Hepatocyte (in vitro differentiated cells): Measurements from ENCODE around the gene TMED10. TPM values are rescaled to one million over a fixed set of nuclear protein-coding genes. Genes with fewer than 3 reads are reported as not detected.

Source experiments
- DNase-seq: peaks from one replicate; pipeline ENCODE4 v3.0.0-alpha.2; 2016; ENCODE audit warnings: low spot score
- H2AFZ ChIP-seq: fragments of 200-600 bp; sonication (generic); 2 replicates; pipeline ENCODE4 v1.6.0; 2016; ENCODE audit warnings: antibody characterized with exemption, mild to moderate bottlenecking
- H3K27ac ChIP-seq: fragments of 200-600 bp; sonication (generic); 2 replicates; pipeline ENCODE4 v1.5.1; 2016; ENCODE audit warnings: mild to moderate bottlenecking
- H3K27me3 ChIP-seq: fragments of 200-600 bp; sonication (generic); 2 replicates; pipeline ENCODE4 v1.6.1; 2016
- H3K36me3 ChIP-seq: fragments of 200-600 bp; sonication (generic); replicated peaks from 2 replicates; pipeline ENCODE4 v1.5.1; 2016; ENCODE audit warnings: low read depth; ENCODE audit not compliant: insufficient read depth
- H3K4me1 ChIP-seq: fragments of 200-600 bp; sonication (generic); 2 replicates; pipeline ENCODE4 v1.5.1; 2016; ENCODE audit warnings: mild to moderate bottlenecking, moderate library complexity; ENCODE audit not compliant: insufficient read depth
- H3K4me2 ChIP-seq: fragments of 200-600 bp; sonication (generic); 2 replicates; pipeline ENCODE4 v1.6.0; 2016
- H3K4me3 ChIP-seq: fragments of 200-600 bp; sonication (generic); 2 replicates; pipeline ENCODE4 v1.5.1; 2016; ENCODE audit warnings: mild to moderate bottlenecking
- H3K79me2 ChIP-seq: fragments of 200-600 bp; sonication (generic); 2 replicates; pipeline ENCODE4 v1.6.0; 2017; ENCODE audit warnings: mild to moderate bottlenecking
- H3K9me2 ChIP-seq: fragments of 200-600 bp; sonication (generic); replicated peaks from 2 replicates; pipeline ENCODE4 v1.6.0; 2017; ENCODE audit warnings: mild to moderate bottlenecking; ENCODE audit not compliant: insufficient read depth
- H3K9me3 ChIP-seq: fragments of 200-600 bp; sonication (generic); 2 replicates; pipeline ENCODE4 v1.5.1; 2016; ENCODE audit warnings: low read depth, mild to moderate bottlenecking
- H4K20me1 ChIP-seq: fragments of 200-600 bp; sonication (generic); 2 replicates; pipeline ENCODE4 v1.6.0; 2016; ENCODE audit warnings: mild to moderate bottlenecking; ENCODE audit not compliant: insufficient read depth, poor library complexity, severe bottlenecking
- CTCF ChIP-seq: fragments of 200-600 bp; sonication (generic); IDR thresholded peaks from 2 replicates; pipeline ENCODE4 v1.5.1; 2016; ENCODE audit warnings: antibody characterized with exemption, mild to moderate bottlenecking; ENCODE audit not compliant: poor library complexity
- EZH2 ChIP-seq: fragments of 200-600 bp; sonication (generic); IDR thresholded peaks from 2 replicates; pipeline ENCODE4 v1.6.1; 2016; ENCODE audit warnings: antibody characterized with exemption, mild to moderate bottlenecking, borderline replicate concordance
- EZH2phosphoT487 ChIP-seq: fragments of 200-600 bp; sonication (generic); IDR thresholded peaks from one replicate; pipeline ENCODE4 v1.6.1; 2018; ENCODE audit warnings: antibody characterized with exemption, mild to moderate bottlenecking, low read depth, moderate library complexity; ENCODE audit not compliant: unreplicated experiment, severe bottlenecking
- WGBS: methylation state at CpG from one replicate; pipeline ENCODE4 v1.1.6; 2016; ENCODE audit warnings: low lambda C conversion rate; ENCODE audit errors: missing lambda C conversion rate; 5-methylcytosine and 5-hydroxymethylcytosine counted together
- polyA plus RNA-seq: library from polyadenylated mRNA; unstranded; fragments of >200 nt; fragmentation: Nextera tagmentation; extraction: Ambion mirVana; gene quantifications from 2 replicates; pipeline ENCODE4 v1.2.1, GENCODE V29; 2016
- total RNA-seq: library from RNA; depleted of rRNA; stranded (reverse); fragments of >200 nt; gene quantifications from 2 replicates; pipeline ENCODE4 v1.2.3, GENCODE V29; 2014

The TMED10 gene
- total and polyA plus RNA-seq, 2 experiments from 2014 or later: 375 to 390 TPM

GRCh38 chr14:75222208-75222701 lies 45.8 kb upstream of the TMED10 start:
- Histone ChIP-seq H3K36me3 (no peaks in the 10 kb centered on the region), H3K4me2 (no peak overlapping the region), H3K27me3 (no peaks in the 10 kb centered on the region), H3K4me1 (peaks cover 7% of the 10 kb centered on the region), H3K27ac (no peak overlapping the region), H3K4me3 (no peak overlapping the region), H3K79me2 (no peaks in the 10 kb centered on the region), H3K9me2 (no peaks in the 10 kb centered on the region), H3K9me3 (no peaks in the 10 kb centered on the region), H4K20me1 (no peaks in the 10 kb centered on the region), H2AFZ (no peak overlapping the region)
- no peak for TF ChIP-seq EZH2phosphoT487
- TF ChIP-seq EZH2: no peak
- no peak for TF ChIP-seq CTCF
- no peak for DNase-seq
- WGBS: 69% methylated on average over 12 of the region's 12 CpGs

GRCh38 chr14:75221797-75222196 lies 45.4 kb upstream of the TMED10 start:
- Histone ChIP-seq H3K27me3 (no peaks in the 10 kb centered on the region), H3K27ac (no peak overlapping the region), H4K20me1 (no peaks in the 10 kb centered on the region), H2AFZ (no peak overlapping the region), H3K79me2 (no peaks in the 10 kb centered on the region), H3K4me3 (no peak overlapping the region), H3K4me2 (no peak overlapping the region), H3K4me1 (peaks cover 7% of the 10 kb centered on the region), H3K9me2 (no peaks in the 10 kb centered on the region), H3K36me3 (no peaks in the 10 kb centered on the region), H3K9me3 (no peaks in the 10 kb centered on the region)
- no peak for DNase-seq
- WGBS: 86% methylated on average over 2 of the region's 2 CpGs
- TF ChIP-seq EZH2 (no peak), EZH2phosphoT487 (no peak), CTCF (no peak)

GRCh38 chr14:75220156-75220555 lies 43.7 kb upstream of the TMED10 start:
- no peak for DNase-seq
- TF ChIP-seq EZH2 (no peak), EZH2phosphoT487 (no peak), CTCF (no peak)
- no peaks in the 10 kb centered on the region for H3K36me3 ChIP-seq
- no peak overlapping the region for H3K4me2 ChIP-seq
- H3K4me3 ChIP-seq: no peak overlapping the region
- no peaks in the 10 kb centered on the region for H3K79me2 ChIP-seq
- WGBS: 89% methylated on average over 9 of the region's 9 CpGs
- peaks cover 7% of the 10 kb centered on the region for H3K4me1 ChIP-seq
- H2AFZ ChIP-seq: no peak overlapping the region
- no peaks in the 10 kb centered on the region for H3K9me2 ChIP-seq
- H4K20me1 ChIP-seq: no peaks in the 10 kb centered on the region
- H3K9me3 ChIP-seq: no peaks in the 10 kb centered on the region
- H3K27ac ChIP-seq: no peak overlapping the region
- no peaks in the 10 kb centered on the region for H3K27me3 ChIP-seq
